Transverse colon (tissue), 4 donors: ENCODE results near the gene REEP2. TPM values are rescaled to one million over a fixed set of nuclear protein-coding genes. Genes with fewer than 3 reads are reported as not detected.

Source experiments
- DNase-seq: peaks from one replicate; pipeline ENCODE4 v3.0.0-alpha.2; 2019
- H3K27ac ChIP-seq, 4 donors: fragments of 200-600 bp; sonication (generic); 2 replicates each; pipeline ENCODE4 v1.5.1; 2016 to 2018; ENCODE audit warnings: inconsistent platforms in 4 of 4
- H3K27me3 ChIP-seq: fragments of 200-600 bp; sonication (generic); 2 replicates; pipeline ENCODE4 v1.5.1; 2017; ENCODE audit warnings: inconsistent platforms
- H3K36me3 ChIP-seq, 4 donors: fragments of 200-600 bp; sonication (generic); 2 replicates each; pipeline ENCODE4 v1.5.1; 2017 to 2019; ENCODE audit warnings: inconsistent platforms in 4 of 4
- H3K4me1 ChIP-seq, 4 donors: fragments of 200-600 bp; sonication (generic); 2 replicates each; pipeline ENCODE4 v1.5.1; 2017 to 2020; ENCODE audit warnings: inconsistent platforms in 4 of 4
- H3K4me3 ChIP-seq, 4 donors: fragments of 200-600 bp; sonication (generic); 1 replicate in 1 of 4; 2 replicates in 3 of 4; pipeline versions ENCODE4 v1.5.1 to v1.6.1; 2017 to 2019; ENCODE audit warnings: inconsistent platforms in 4 of 4
- H3K9me3 ChIP-seq, 2 donors: fragments of 200-600 bp; sonication (generic); 2 replicates each; pipeline ENCODE4 v1.5.1; 2017 to 2019; ENCODE audit warnings: inconsistent platforms in 2 of 2
- CTCF ChIP-seq, 5 experiments: fragments of 200-600 bp in 3 of 5; fragments of 450-650 bp in 2 of 5; sonication (generic) in 3 of 5; IDR thresholded peaks; 1 replicate in 2 of 5; 2 replicates in 3 of 5; pipeline ENCODE4 v1.5.1; 2016 to 2017; ENCODE audit warnings: antibody characterized with exemption in 5 of 5, inconsistent platforms in 3 of 5, mild to moderate bottlenecking in 2 of 5, moderate library complexity in 1 of 5
- EP300 ChIP-seq: sonication (generic); formaldehyde crosslinking; IDR thresholded peaks from one replicate; pipeline ENCODE4 v1.6.1; 2017; ENCODE audit warnings: antibody characterized with exemption, low read depth
- POLR2A ChIP-seq: fragments of 450-650 bp; IDR thresholded peaks from one replicate; pipeline ENCODE4 v1.6.1; 2016; ENCODE audit warnings: antibody characterized with exemption, mild to moderate bottlenecking, moderate library complexity
- POLR2AphosphoS5 ChIP-seq, 3 donors: sonication (generic); formaldehyde crosslinking; IDR thresholded peaks; one replicate each; pipeline ENCODE4 v1.6.1; 2016; ENCODE audit warnings: antibody characterized with exemption in 3 of 3
- WGBS, 2 donors: methylation state at CpG; one replicate each; pipeline ENCODE4 v1.1.5; 2018; ENCODE audit warnings: low coverage in 1 of 2; 5-methylcytosine and 5-hydroxymethylcytosine counted together
- in situ Hi-C, 4 donors: fragments of 200-750 bp; cut with MboI; loops; one replicate each; pipeline versions ENCODE4 v1.15.0 to v1.15.1; 2017; ENCODE audit warnings: low sequenced_read_pairs in 3 of 4, low pct_ligation_motif_present in 1 of 4, low pct_unique_long_range_greater_than_20kb in 1 of 4
- intact Hi-C: fragments of 100-400 bp; cut with DNase I; formaldehyde crosslinking; loops from one replicate; pipeline ENCODE4 v1.15.1; 2023; ENCODE audit warnings: low total_unique reads
- total RNA-seq, 4 donors: library from RNA; depleted of rRNA; stranded (reverse); fragments of >200 nt; gene quantifications; one replicate each; pipeline ENCODE4 v1.1.0, GENCODE V29; 2016

REEP2 gene
- total RNA-seq, 4 donors from 2014 or later, result 2.9 to 6.4 (median 4.8) TPM

GRCh38 chr5:138425079-138425478, 13.8 kb upstream of the REEP2 start:
- in situ Hi-C loops (no loop called here), intact Hi-C loops (no loop called here)
- H3K27ac ChIP-seq, result no peak overlapping the region
- no peaks in the 10 kb centered on the region for H3K27me3 ChIP-seq
- H3K36me3 ChIP-seq, result peaks cover 0 to 92% (median 42%) of the 10 kb centered on the region in 4 donors
- H3K4me3 ChIP-seq, result no peak overlapping the region
- no peak for DNase-seq
- TF ChIP-seq EP300, result no peak
- no peak for TF ChIP-seq POLR2AphosphoS5 (IDR thresholded peaks at IDR 0.05)
- no peak for TF ChIP-seq POLR2A
- no peak for TF ChIP-seq CTCF (IDR thresholded peaks at IDR 0.05)
- no peaks in the 10 kb centered on the region for H3K4me1 ChIP-seq
- H3K9me3 ChIP-seq, result no peaks in the 10 kb centered on the region
- WGBS, 2 donors, result 76 to 83% methylated on average over 1 of the region's 1 CpG

GRCh38 chr5:138435943-138436342, 2.9 kb upstream of the REEP2 start:
- TF ChIP-seq CTCF (IDR thresholded peaks at IDR 0.05) (no peak), POLR2AphosphoS5 (IDR thresholded peaks at IDR 0.05) (no peak), EP300 (no peak), POLR2A (no peak)
- Histone ChIP-seq H3K9me3 (no peaks in the 10 kb centered on the region), H3K27ac (no peak overlapping the region), H3K4me1 (peaks cover 4 to 17% (median 14%) of the 10 kb centered on the region in 4 donors), H3K36me3 (peaks cover 0 to 57% (median 27%) of the 10 kb centered on the region in 4 donors), H3K27me3 (peaks cover 13% of the 10 kb centered on the region), H3K4me3 (no peak overlapping the region)
- intact Hi-C loops (no loop called here), in situ Hi-C loops (no loop called here)
- DNase-seq, result no peak
- 94 to 95% methylated on average over 4 to 5 of the region's 5 CpGs for WGBS, 2 donors

- in situ Hi-C loops (no loop called here), intact Hi-C loops (no loop called here)
- Histone ChIP-seq H3K4me3 (peak overlapping the region in 3 of 4 donors; percentile 38 to 54 (median 42)), H3K27ac (peak overlapping the region in 3 of 4 donors; percentile 58 to 75 (median 69)), H3K36me3 (peaks cover 0 to 35% (median 16%) of the 10 kb centered on the region in 4 donors), H3K9me3 (no peaks in the 10 kb centered on the region), H3K4me1 (peaks cover 4 to 17% (median 14%) of the 10 kb centered on the region in 4 donors), H3K27me3 (peaks cover 13% of the 10 kb centered on the region)
- no peak for DNase-seq
- no peak for TF ChIP-seq POLR2AphosphoS5 (IDR thresholded peaks at IDR 0.05)
- no peak for TF ChIP-seq EP300
- 77 to 93% methylated on average over 3 to 11 of the region's 11 CpGs for WGBS, 2 donors
Observed at GRCh38 chr5:138438003-138438723, 694 bp upstream of the REEP2 start.

- WGBS, 2 donors, result 16 to 43% methylated on average over 6 to 19 of the region's 20 CpGs
- peaks cover 0 to 20% (median 10%) of the 10 kb centered on the region in 4 donors for H3K36me3 ChIP-seq
- H3K4me1 ChIP-seq, result peaks cover 4 to 17% (median 14%) of the 10 kb centered on the region in 4 donors
- H3K27ac ChIP-seq, result peak overlapping the region; percentile 12 to 75 (median 64)
- H3K27me3 ChIP-seq, result peaks cover 13% of the 10 kb centered on the region
- H3K4me3 ChIP-seq, result peak overlapping the region; percentile 32 to 54 (median 40)
- TF ChIP-seq CTCF (IDR thresholded peaks at IDR 0.05), result no peak
- no peak for TF ChIP-seq POLR2A
- no peak for TF ChIP-seq EP300
- TF ChIP-seq POLR2AphosphoS5 (IDR thresholded peaks at IDR 0.05), result no peak
- in situ Hi-C loops (no loop called here), intact Hi-C loops (no loop called here)
- H3K9me3 ChIP-seq, result no peaks in the 10 kb centered on the region
- no peak for DNase-seq
Observed at GRCh38 chr5:138439477-138440158, 761 bp downstream of the REEP2 start.
